Stimulated activated effector memory CD8-positive, alpha-beta T cell treated with anti-CD3 and anti-CD28 coated beads, Interleukin-12 subunit alpha, Interleukin-12 subunit beta, amount 100 ng/mL, for 72 hours (primary cell): Measurements from ENCODE around the gene ACVRL1.

Experiments
- ATAC-seq: fragments of 150-1000 bp; cut with Tn5 transposase; 2 replicates; pipeline ENCODE4 v1.10.0; 2021
- DNase-seq, 2 donors: peaks; one replicate each; pipeline ENCODE4 v3.0.0; 2021 to 2022; ENCODE audit warnings: low spot score in 2 of 2
- H3K27ac Mint-ChIP-seq: one replicate; pipeline ENCODE4 v1.8.0; 2022; ENCODE audit warnings: mild to moderate bottlenecking, mixed read lengths
- H3K36me3 Mint-ChIP-seq: one replicate; pipeline ENCODE4 v1.8.0; 2022; ENCODE audit warnings: mild to moderate bottlenecking, mixed read lengths
- H3K4me1 Mint-ChIP-seq: one replicate; pipeline ENCODE4 v1.8.0; 2022; ENCODE audit warnings: mixed read lengths
- H3K4me3 Mint-ChIP-seq: one replicate; pipeline ENCODE4 v1.8.0; 2022; ENCODE audit warnings: mild to moderate bottlenecking, mixed read lengths
- H3K9me3 Mint-ChIP-seq: one replicate; pipeline ENCODE4 v1.8.0; 2022; ENCODE audit warnings: mixed read lengths

ACVRL1 gene

DNA sequence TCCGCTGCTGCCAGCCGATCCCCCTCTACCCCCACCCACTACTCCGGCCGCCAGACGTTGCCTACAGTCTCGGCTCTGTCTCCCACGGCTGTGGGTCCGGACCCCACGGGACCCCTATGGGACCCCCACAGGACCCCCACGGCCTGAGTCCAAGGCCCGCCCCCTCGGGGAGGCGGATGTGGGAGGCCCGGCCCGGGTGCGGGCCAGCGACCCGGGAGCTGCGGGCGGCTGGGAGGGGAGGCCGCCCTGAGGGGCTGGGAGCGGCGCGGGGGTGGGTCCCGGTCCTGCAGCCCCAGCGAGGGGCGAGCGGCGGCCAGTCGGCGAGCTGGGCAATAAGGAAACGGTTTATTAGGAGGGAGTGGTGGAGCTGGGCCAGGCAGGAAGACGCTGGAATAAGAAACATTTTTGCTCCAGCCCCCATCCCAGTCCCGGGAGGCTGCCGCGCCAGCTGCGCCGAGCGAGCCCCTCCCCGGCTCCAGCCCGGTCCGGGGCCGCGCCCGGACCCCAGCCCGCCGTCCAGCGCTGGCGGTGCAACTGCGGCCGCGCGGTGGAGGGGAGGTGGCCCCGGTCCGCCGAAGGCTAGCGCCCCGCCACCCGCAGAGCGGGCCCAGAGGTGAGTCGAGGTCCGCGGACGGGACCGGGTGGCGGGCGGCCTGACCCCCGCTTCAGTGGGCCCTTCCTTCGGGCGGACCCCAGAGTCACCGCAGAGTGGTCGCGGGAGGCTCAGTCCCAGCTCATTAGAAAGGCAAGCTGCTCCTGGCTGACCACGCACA, at the start of gene ACVRL1:
TSS of gene ACVRL1 (plus strand) at position 422 of the 773 bp plus-strand sequence. CDS start 4,971 bp downstream, outside the sequence.
- H3K27ac Mint-ChIP-seq: no peak within 1 kb of the TSS
- H3K9me3 Mint-ChIP-seq: no peaks in the 10 kb centered on the region
- no peak within 1 kb of the TSS for H3K4me3 Mint-ChIP-seq
- ATAC-seq: no peak
- no peaks in the 10 kb centered on the region for H3K4me1 Mint-ChIP-seq
- DNase-seq: no peak
- H3K36me3 Mint-ChIP-seq: no peaks in the 10 kb centered on the region

GRCh38 chr12:51860986-51861385, 46.3 kb upstream of the ACVRL1 start:
- H3K4me1 Mint-ChIP-seq: peaks cover 6% of the 10 kb centered on the region
- no peak overlapping the region for H3K27ac Mint-ChIP-seq
- no peak overlapping the region for H3K4me3 Mint-ChIP-seq
- no peaks in the 10 kb centered on the region for H3K36me3 Mint-ChIP-seq
- DNase-seq (no peak), ATAC-seq (no peak)
- no peaks in the 10 kb centered on the region for H3K9me3 Mint-ChIP-seq

DNA sequence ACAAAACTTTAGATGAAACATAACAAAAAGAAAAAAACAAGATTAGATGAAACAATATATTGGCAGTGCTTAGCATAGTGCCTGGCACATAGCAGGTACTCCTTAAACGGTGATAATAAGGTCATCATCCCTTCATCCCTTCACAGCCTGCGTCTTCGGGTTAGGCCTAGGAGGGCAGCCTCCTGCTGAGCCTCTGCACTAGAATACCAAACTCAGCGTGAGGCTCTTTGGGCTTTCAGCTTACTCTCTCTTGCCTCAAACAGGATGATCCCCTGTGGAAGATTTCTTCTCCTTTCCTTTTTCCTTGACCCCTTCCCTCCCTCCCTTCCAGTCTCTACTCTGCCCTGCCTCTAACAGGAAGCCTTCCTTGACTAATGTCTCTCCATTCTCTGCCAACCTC, 44.4 kb upstream of the ACVRL1 start:
- H3K4me3 Mint-ChIP-seq: no peak overlapping the region
- no peak for DNase-seq
- H3K27ac Mint-ChIP-seq: peak overlapping the region; percentile 65
- no peaks in the 10 kb centered on the region for H3K36me3 Mint-ChIP-seq
- no peaks in the 10 kb centered on the region for H3K9me3 Mint-ChIP-seq
- H3K4me1 Mint-ChIP-seq: peaks cover 6% of the 10 kb centered on the region
- no peak for ATAC-seq

- no peaks in the 10 kb centered on the region for H3K9me3 Mint-ChIP-seq
- no peaks in the 10 kb centered on the region for H3K36me3 Mint-ChIP-seq
- H3K27ac Mint-ChIP-seq: peak overlapping the region; percentile 65
- no peak for DNase-seq
- H3K4me1 Mint-ChIP-seq: peaks cover 6% of the 10 kb centered on the region
- H3K4me3 Mint-ChIP-seq: peak overlapping the region; percentile 29
- ATAC-seq: no peak
These were observed 43.9 kb upstream of the ACVRL1 start for GRCh38 chr12:51863363-51863932.

- ATAC-seq: peak; percentile 47
- H3K9me3 Mint-ChIP-seq: no peaks in the 10 kb centered on the region
- peak overlapping the region; percentile 29 for H3K4me3 Mint-ChIP-seq
- no peak overlapping the region for H3K27ac Mint-ChIP-seq
- no peak for DNase-seq
- H3K36me3 Mint-ChIP-seq: no peaks in the 10 kb centered on the region
- H3K4me1 Mint-ChIP-seq: peaks cover 13% of the 10 kb centered on the region
These were observed 43.1 kb upstream of the ACVRL1 start for GRCh38 chr12:51863933-51864832.

GRCh38 chr12:51864833-51865670, 42.3 kb upstream of the ACVRL1 start:
- Mint-ChIP-seq H3K27ac (no peak overlapping the region), H3K36me3 (no peaks in the 10 kb centered on the region), H3K9me3 (no peaks in the 10 kb centered on the region), H3K4me3 (peak overlapping the region; percentile 15), H3K4me1 (peaks cover 17% of the 10 kb centered on the region)
- DNase-seq (no peak), ATAC-seq (peak; percentile 17)

- Mint-ChIP-seq H3K4me1 (peaks cover 23% of the 10 kb centered on the region), H3K36me3 (no peaks in the 10 kb centered on the region), H3K4me3 (no peak overlapping the region), H3K9me3 (no peaks in the 10 kb centered on the region), H3K27ac (no peak overlapping the region)
- no peak for ATAC-seq
- DNase-seq: no peak
These were observed 41.5 kb upstream of the ACVRL1 start for GRCh38 chr12:51865757-51866270.

DNA sequence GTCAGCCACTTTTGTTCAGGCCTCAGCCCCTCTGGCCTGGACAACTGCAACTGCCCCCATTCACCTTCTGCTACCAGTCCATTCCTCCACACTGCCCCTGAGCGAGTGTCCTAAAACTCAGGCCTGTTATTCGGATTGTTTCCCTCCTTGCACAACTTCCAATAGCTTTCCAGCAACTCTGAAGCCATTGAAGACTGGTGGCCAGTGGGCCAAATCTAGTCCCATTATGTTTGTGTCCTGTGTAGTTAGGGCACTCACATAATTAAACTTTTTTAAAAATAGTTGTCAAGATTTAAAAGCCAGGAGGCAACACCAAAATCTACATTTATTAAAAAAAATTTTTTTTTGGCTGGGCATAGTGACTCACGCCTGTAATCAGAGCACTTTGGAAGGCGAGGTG, 41.0 kb upstream of the ACVRL1 start:
- DNase-seq: no peak
- peaks cover 23% of the 10 kb centered on the region for H3K4me1 Mint-ChIP-seq
- H3K4me3 Mint-ChIP-seq: no peak overlapping the region
- no peak for ATAC-seq
- H3K9me3 Mint-ChIP-seq: no peaks in the 10 kb centered on the region
- H3K36me3 Mint-ChIP-seq: no peaks in the 10 kb centered on the region
- H3K27ac Mint-ChIP-seq: no peak overlapping the region

- H3K27ac Mint-ChIP-seq: no peak overlapping the region
- no peaks in the 10 kb centered on the region for H3K36me3 Mint-ChIP-seq
- no peak overlapping the region for H3K4me3 Mint-ChIP-seq
- peaks cover 23% of the 10 kb centered on the region for H3K4me1 Mint-ChIP-seq
- DNase-seq (no peak), ATAC-seq (no peak)
- no peaks in the 10 kb centered on the region for H3K9me3 Mint-ChIP-seq
These were observed 40.5 kb upstream of the ACVRL1 start for GRCh38 chr12:51866762-51867161.

DNA sequence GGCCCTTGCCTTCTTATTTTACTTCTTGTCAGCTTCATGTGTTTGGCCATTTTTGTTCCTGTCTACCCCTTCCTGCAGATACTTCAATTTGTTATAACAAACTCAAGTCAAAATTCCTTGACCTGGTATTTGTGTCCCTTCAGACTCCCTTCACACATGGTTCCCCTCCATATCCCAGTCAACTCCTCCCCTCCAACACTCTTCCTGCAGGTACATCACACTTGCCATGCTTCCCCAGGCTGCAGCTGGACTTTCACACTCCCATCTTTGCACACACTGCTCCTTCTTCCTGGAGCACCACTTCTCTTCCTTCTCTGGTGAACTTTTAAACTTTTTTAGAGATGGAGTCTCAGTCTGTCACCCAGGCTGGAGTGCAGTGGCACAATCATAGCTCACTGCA, 39.9 kb upstream of the ACVRL1 start:
- no peak overlapping the region for H3K4me3 Mint-ChIP-seq
- H3K27ac Mint-ChIP-seq: no peak overlapping the region
- peaks cover 23% of the 10 kb centered on the region for H3K4me1 Mint-ChIP-seq
- DNase-seq: no peak
- no peak for ATAC-seq
- H3K36me3 Mint-ChIP-seq: no peaks in the 10 kb centered on the region
- no peaks in the 10 kb centered on the region for H3K9me3 Mint-ChIP-seq

DNA sequence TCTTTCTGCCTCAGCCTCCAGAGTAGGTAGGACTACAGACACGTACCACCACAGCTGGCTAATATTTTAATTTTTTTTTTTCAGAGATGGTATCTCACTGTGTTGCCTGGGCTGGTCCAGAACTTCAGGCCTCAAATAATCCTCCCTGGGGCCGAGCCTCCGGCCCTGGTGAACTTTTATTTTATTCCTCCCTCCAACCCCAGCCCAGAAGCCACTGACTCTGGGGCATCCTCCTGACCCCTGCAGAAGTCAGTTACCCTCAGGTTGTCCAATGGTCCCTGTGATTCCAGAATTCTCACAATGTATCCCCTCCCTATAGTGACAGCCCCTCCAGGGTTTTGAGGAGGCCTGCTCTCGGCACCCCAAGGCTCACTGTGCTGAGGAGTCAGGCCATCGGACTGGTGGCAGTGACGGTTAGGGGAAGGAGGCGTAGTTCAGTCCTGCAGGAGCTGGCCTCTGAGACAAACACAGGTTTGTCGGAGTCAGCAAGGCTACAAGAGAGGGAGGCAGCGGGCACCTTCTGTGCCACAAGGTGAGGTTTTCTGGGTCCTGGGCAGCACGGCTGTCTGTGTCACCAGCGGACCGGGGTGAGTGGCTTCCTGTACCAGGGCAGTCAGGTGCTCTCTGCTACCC, 39.4 kb upstream of the ACVRL1 start:
- Mint-ChIP-seq H3K4me3 (no peak overlapping the region), H3K27ac (no peak overlapping the region), H3K4me1 (peaks cover 23% of the 10 kb centered on the region), H3K36me3 (no peaks in the 10 kb centered on the region), H3K9me3 (no peaks in the 10 kb centered on the region)
- ATAC-seq (no peak), DNase-seq (no peak)

- no peaks in the 10 kb centered on the region for H3K9me3 Mint-ChIP-seq
- ATAC-seq (no peak), DNase-seq (no peak)
- peak overlapping the region; percentile 21 for H3K4me3 Mint-ChIP-seq
- H3K27ac Mint-ChIP-seq: no peak overlapping the region
- no peaks in the 10 kb centered on the region for H3K36me3 Mint-ChIP-seq
- peaks cover 17% of the 10 kb centered on the region for H3K4me1 Mint-ChIP-seq
These were observed 38.3 kb upstream of the ACVRL1 start for GRCh38 chr12:51868821-51869495.

- ATAC-seq: no peak
- no peak overlapping the region for H3K27ac Mint-ChIP-seq
- H3K4me3 Mint-ChIP-seq: no peak overlapping the region
- no peaks in the 10 kb centered on the region for H3K36me3 Mint-ChIP-seq
- H3K4me1 Mint-ChIP-seq: peaks cover 17% of the 10 kb centered on the region
- H3K9me3 Mint-ChIP-seq: no peaks in the 10 kb centered on the region
- DNase-seq: no peak
These were observed 37.8 kb upstream of the ACVRL1 start for GRCh38 chr12:51869496-51869865.

DNA sequence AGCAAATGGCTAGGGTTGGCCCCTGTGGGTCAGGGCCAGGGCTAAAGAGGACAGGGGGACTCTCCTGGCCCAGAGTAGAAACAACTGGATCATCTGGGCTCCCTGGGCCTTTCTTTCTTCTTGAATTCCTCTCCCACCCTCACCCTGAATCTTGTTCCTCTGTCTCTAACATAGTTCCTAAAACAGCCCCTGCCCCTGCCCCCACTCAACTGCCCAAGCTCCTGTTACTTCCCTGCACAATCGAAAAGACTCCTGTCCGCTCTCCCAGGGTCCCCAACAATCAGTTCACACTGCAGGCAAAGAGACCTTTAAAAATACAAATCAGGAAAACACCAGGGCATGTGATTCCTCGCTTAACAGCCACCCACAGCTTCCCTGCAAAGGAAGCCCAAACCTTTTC, 37.4 kb upstream of the ACVRL1 start:
- ATAC-seq (no peak), DNase-seq (no peak)
- peak overlapping the region; percentile 3 for H3K27ac Mint-ChIP-seq
- peaks cover 17% of the 10 kb centered on the region for H3K4me1 Mint-ChIP-seq
- no peaks in the 10 kb centered on the region for H3K36me3 Mint-ChIP-seq
- no peak overlapping the region for H3K4me3 Mint-ChIP-seq
- H3K9me3 Mint-ChIP-seq: no peaks in the 10 kb centered on the region
